KMS-11 (cell line): ENCODE measurements around the gene TOMT.

Experiments
- H2AFZ ChIP-seq: fragments of 200-600 bp; sonication (generic); 2 replicates; pipeline ENCODE4 v1.6.1; 2016; ENCODE audit warnings: antibody characterized with exemption, mixed run types, low read depth
- H3K27ac ChIP-seq: fragments of 200-600 bp; sonication (generic); 2 replicates; pipeline ENCODE4 v1.6.1; 2016; ENCODE audit warnings: mild to moderate bottlenecking, mixed run types
- H3K27me3 ChIP-seq: fragments of 200-600 bp; sonication (generic); 2 replicates; pipeline ENCODE4 v1.6.1; 2017; ENCODE audit warnings: mild to moderate bottlenecking, low read depth, mixed run types, moderate library complexity; ENCODE audit not compliant: insufficient read depth
- H3K36me3 ChIP-seq: fragments of 200-600 bp; sonication (generic); 2 replicates; pipeline ENCODE4 v1.6.1; 2017; ENCODE audit warnings: mild to moderate bottlenecking, mixed run types; ENCODE audit not compliant: insufficient read depth
- H3K4me1 ChIP-seq: fragments of 200-600 bp; sonication (generic); 2 replicates; pipeline ENCODE4 v1.6.1; 2016; ENCODE audit warnings: mild to moderate bottlenecking, low read depth, mixed run types; ENCODE audit not compliant: poor library complexity, severe bottlenecking
- H3K4me2 ChIP-seq: fragments of 200-600 bp; sonication (generic); 2 replicates; pipeline ENCODE4 v1.7.0; 2016; ENCODE audit warnings: mild to moderate bottlenecking, mixed run types
- H3K4me3 ChIP-seq: fragments of 200-600 bp; sonication (generic); IDR thresholded peaks from 2 replicates; pipeline ENCODE4 v1.6.1; 2017; ENCODE audit warnings: low read depth, low read length, mixed read lengths; ENCODE audit not compliant: insufficient read depth
- H3K79me2 ChIP-seq: fragments of 200-600 bp; sonication (generic); 2 replicates; pipeline ENCODE4 v1.6.1; 2016; ENCODE audit warnings: low read depth, mixed run types; ENCODE audit not compliant: insufficient read depth
- H3K9ac ChIP-seq: fragments of 200-600 bp; sonication (generic); 2 replicates; pipeline ENCODE4 v1.6.1; 2016; ENCODE audit warnings: mild to moderate bottlenecking, mixed run types
- H4K20me1 ChIP-seq: fragments of 200-600 bp; sonication (generic); 2 replicates; pipeline ENCODE4 v1.6.1; 2016; ENCODE audit warnings: mild to moderate bottlenecking, mixed run types; ENCODE audit not compliant: insufficient read depth
- TF ChIP-seq, protein P1 (sequence below): fragments of 200-600 bp; sonication (generic); conservative IDR thresholded peaks from 2 replicates; pipeline ENCODE4 v1.6.1; 2017; ENCODE audit warnings: low read depth, mild to moderate bottlenecking, antibody characterized with exemption, low read length, moderate library complexity, mixed read lengths

TOMT gene

DNA sequence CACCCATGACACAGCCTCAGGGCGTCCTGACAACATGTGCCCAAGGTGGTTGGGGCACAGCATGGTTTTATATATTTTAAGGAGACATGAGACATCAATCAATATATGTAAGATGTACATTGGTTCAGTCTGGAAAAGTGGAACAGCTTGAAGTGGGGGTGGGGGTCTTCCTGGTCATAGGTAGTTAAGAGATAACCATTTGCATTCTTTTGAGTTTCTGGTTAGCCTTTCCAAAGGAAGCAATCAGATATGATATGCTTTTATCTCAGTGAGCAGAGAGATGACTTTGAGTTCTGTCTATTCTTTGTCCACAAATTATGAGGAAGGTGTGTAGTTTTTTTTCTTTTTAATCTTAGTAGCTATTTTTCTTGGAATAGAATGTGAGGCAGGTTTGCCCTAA is 16.9 kb downstream of the TOMT start:
- Histone ChIP-seq H3K4me1 (no peaks in the 10 kb centered on the region), H3K27ac (no peak overlapping the region), H3K4me2 (no peak overlapping the region), H3K36me3 (no peaks in the 10 kb centered on the region), H3K27me3 (no peaks in the 10 kb centered on the region), H3K79me2 (no peaks in the 10 kb centered on the region), H2AFZ (no peak overlapping the region), H3K9ac (no peak overlapping the region), H4K20me1 (no peaks in the 10 kb centered on the region), H3K4me3 (no peak overlapping the region)
- TF ChIP-seq, protein P1, sequence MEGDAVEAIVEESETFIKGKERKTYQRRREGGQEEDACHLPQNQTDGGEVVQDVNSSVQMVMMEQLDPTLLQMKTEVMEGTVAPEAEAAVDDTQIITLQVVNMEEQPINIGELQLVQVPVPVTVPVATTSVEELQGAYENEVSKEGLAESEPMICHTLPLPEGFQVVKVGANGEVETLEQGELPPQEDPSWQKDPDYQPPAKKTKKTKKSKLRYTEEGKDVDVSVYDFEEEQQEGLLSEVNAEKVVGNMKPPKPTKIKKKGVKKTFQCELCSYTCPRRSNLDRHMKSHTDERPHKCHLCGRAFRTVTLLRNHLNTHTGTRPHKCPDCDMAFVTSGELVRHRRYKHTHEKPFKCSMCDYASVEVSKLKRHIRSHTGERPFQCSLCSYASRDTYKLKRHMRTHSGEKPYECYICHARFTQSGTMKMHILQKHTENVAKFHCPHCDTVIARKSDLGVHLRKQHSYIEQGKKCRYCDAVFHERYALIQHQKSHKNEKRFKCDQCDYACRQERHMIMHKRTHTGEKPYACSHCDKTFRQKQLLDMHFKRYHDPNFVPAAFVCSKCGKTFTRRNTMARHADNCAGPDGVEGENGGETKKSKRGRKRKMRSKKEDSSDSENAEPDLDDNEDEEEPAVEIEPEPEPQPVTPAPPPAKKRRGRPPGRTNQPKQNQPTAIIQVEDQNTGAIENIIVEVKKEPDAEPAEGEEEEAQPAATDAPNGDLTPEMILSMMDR = no peak

DNA sequence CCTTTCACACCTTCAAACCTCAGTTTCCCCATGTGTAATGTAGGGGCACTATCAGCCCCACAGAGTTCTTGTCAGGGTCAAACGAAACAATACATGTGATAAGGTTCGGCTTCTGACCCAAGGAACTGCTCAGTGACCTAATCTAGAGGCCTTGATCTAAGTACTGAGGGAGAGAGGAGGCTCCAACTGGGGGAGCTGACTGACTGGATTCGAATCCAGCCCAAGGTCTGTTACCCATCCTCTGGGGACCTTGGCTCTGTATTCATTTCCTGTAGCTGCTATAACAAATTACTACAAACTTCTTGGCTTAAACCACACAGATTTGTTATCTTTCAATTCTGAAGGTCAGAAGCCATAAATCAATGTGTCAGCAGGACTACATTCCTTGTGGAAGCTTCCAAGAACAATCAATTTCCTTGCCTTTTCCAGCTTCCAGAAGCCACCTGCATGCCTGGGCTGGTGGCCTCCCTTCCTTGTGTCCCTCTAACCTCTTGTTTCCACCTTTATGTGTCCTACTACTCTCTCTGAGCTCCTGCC is 17.5 kb downstream of the TOMT start:
- no peaks in the 10 kb centered on the region for H3K27me3 ChIP-seq
- H3K27ac ChIP-seq = no peak overlapping the region
- H3K79me2 ChIP-seq = no peaks in the 10 kb centered on the region
- H4K20me1 ChIP-seq = no peaks in the 10 kb centered on the region
- no peak overlapping the region for H3K9ac ChIP-seq
- no peaks in the 10 kb centered on the region for H3K4me1 ChIP-seq
- H2AFZ ChIP-seq = no peak overlapping the region
- H3K4me2 ChIP-seq = no peak overlapping the region
- TF ChIP-seq, protein P1 = no peak
- H3K4me3 ChIP-seq = no peak overlapping the region
- no peaks in the 10 kb centered on the region for H3K36me3 ChIP-seq

DNA sequence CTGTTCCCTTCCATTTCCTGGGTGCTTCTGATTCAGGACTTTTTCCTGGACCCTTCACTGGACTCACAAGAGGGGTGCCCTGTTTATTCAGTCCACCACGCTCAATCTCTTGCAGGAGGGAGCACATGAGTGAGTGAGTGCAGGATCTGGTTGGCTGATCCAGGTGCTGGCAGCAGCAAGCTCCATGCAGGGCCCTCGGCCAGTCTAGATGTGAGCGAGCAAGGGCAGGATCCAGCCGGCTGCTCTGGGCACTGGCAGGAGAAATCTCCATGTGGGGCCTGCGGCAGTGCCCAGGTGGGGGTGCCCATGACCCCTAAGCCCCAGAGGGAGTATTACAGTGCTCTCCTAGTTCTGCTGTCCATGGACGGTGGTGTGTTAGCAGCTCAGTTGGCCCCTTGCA is 18.3 kb downstream of the TOMT start:
- Histone ChIP-seq H3K4me1 (no peaks in the 10 kb centered on the region), H3K27ac (no peak overlapping the region), H3K4me2 (no peak overlapping the region), H3K79me2 (no peaks in the 10 kb centered on the region), H2AFZ (no peak overlapping the region), H4K20me1 (no peaks in the 10 kb centered on the region), H3K4me3 (no peak overlapping the region), H3K27me3 (no peaks in the 10 kb centered on the region), H3K9ac (no peak overlapping the region), H3K36me3 (no peaks in the 10 kb centered on the region)
- TF ChIP-seq, protein P1 = no peak

DNA sequence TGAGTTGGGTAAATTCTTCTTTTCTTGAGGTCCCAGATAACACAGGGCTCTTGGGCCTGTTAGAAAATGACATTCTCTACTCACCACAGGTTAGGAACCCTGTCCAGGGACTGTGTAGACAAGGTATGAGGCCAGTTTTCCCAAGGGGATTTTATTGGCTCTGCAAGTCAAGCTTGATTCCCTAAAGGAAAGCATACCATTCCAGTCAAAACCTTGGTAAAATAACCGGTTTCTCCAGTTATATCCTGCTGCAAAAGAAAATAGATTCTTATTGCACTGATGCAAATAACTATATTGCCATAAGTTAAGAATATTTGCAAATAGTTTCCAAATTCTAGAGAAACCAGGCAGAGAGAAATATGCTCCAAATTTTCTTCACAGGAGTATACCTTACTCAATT is 20.2 kb downstream of the TOMT start:
- Histone ChIP-seq H3K27me3 (no peaks in the 10 kb centered on the region), H2AFZ (no peak overlapping the region), H3K4me2 (no peak overlapping the region), H3K36me3 (no peaks in the 10 kb centered on the region), H3K9ac (no peak overlapping the region), H3K27ac (no peak overlapping the region), H3K4me3 (no peak overlapping the region), H3K4me1 (no peaks in the 10 kb centered on the region), H3K79me2 (no peaks in the 10 kb centered on the region), H4K20me1 (no peaks in the 10 kb centered on the region)
- TF ChIP-seq, protein P1 = no peak

DNA sequence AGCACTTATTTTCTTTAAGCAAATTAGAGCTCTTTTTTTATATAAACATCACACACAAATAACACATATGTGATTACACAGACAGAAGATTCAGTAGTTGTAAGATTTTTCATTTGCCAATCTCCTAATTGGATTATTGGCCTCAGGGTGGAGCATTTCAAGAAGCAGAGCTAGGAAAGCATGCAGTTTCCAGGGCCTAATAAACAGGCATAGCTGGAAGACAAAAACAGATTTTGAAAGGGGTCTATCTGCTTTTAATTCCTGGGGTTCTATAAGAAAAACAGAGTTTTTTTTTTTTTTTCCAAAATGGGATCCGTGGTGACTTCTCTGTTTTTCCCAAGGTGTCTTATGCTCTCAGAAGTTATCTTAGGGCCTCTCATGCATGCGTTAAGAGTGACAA is 22.2 kb downstream of the TOMT start:
- TF ChIP-seq, protein P1 = no peak
- H2AFZ ChIP-seq = no peak overlapping the region
- H3K27me3 ChIP-seq = no peaks in the 10 kb centered on the region
- H3K27ac ChIP-seq = no peak overlapping the region
- H3K4me1 ChIP-seq = no peaks in the 10 kb centered on the region
- no peak overlapping the region for H3K4me2 ChIP-seq
- H3K79me2 ChIP-seq = no peaks in the 10 kb centered on the region
- no peak overlapping the region for H3K9ac ChIP-seq
- H3K4me3 ChIP-seq = no peak overlapping the region
- H4K20me1 ChIP-seq = no peaks in the 10 kb centered on the region
- H3K36me3 ChIP-seq = no peaks in the 10 kb centered on the region
